NCI-H146 treated with DMSO at 0.1 percent for 48 hours (cell line): Measurements from ENCODE around the gene PRDM8.
"Not testable (repeated sequence)": the region's sequence is repeated elsewhere in the genome, so short reads cannot be mapped to it uniquely, and the experiment has no call there.

ENCODE experiments used
- DNase-seq: peaks from one replicate; lab custom pipeline; 2025; ENCODE audit not compliant: unreplicated experiment; lab: John Stamatoyannopoulos, UW

Gene PRDM8

DNA sequence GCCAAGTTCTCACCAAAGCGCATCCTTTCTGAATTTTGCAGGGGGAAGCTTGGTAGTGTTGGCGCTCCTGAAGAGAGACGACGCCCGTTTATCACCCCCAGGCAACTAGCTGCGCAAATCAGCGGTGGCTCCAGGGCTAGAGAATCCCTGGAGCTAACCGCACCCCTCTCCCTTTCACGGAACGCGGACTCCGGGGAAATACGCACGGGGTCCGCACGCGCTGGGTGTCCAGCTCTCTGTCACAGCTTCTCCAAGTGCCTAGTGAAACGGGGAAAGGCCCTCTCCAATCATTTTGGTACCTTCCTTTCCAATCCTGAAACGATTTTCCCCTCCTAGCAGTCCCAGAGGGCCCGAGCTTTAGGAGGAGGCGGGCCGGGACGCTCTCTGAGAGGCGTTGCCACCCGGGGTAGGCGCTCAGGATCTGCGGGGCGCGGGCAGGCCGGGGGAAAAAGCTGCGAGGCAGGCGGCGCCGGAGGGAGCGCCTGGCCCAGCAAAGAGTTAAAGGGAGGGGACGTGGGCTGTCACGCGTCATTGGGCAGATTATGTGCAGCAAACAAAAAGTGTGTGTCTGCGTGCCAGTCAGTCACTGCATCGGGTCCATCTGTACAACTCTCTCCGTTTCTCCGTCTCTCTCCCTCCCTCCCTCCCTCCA, at the start of gene PRDM8:
TSS of gene PRDM8 (plus strand) at position 582 of the 652 bp plus-strand sequence. CDS start 2,578 bp downstream, outside the sequence.
- no peak for DNase-seq

DNA sequence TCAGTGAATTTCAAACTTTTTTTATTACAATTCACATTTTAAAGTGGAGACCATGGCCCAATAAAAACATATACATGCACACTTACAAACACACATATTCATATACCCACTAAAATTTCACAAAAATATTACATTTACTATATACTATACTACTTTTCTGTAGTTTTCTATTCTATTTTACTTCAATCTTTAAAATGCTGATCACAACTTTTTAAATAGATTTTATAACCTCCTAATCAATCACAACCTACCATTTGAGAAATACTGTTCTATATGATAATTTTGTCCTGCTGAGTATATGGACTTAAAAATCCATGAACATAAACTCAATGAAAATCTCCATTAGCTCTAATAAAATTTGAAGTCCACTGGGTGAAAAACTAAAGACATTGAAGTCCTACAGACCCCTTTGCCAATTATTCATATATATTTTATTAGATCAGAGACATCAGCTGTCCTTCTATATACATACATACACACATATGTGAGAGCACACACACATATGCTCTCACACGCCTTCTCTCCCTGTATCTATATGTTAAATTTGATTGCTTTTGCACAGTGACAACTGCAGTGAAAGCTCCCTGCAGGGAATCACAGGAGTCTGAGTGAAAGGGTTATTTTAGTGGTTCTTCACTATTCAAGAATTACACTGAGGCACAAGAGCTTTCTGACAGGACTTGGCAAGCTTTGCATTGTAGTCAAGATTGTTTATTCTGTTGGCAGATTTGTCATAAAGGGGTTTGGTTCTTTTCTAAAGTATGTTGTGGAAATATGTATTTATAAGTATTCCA, 46.7 kb upstream of the PRDM8 start:
- no peak for DNase-seq

DNA sequence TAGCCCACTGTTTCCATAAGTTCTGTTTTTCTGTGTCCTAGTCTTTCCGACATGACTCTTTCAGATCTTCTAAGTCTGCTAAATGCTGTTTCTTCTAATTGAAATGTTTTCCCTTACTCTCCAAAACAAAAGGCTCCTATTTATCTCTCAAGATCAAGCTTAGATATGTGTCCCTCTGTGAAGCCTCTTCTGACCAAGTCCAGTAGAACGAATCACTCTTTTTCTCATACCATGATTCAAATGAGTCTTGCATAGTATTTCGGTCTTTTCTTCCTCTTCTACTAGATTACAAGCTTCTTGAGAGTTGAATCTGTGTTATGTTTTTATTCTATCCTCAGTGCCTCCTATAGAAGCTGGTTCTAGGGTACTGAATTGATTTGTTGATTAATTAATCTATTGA, 45.3 kb upstream of the PRDM8 start:
- no peak for DNase-seq

DNA sequence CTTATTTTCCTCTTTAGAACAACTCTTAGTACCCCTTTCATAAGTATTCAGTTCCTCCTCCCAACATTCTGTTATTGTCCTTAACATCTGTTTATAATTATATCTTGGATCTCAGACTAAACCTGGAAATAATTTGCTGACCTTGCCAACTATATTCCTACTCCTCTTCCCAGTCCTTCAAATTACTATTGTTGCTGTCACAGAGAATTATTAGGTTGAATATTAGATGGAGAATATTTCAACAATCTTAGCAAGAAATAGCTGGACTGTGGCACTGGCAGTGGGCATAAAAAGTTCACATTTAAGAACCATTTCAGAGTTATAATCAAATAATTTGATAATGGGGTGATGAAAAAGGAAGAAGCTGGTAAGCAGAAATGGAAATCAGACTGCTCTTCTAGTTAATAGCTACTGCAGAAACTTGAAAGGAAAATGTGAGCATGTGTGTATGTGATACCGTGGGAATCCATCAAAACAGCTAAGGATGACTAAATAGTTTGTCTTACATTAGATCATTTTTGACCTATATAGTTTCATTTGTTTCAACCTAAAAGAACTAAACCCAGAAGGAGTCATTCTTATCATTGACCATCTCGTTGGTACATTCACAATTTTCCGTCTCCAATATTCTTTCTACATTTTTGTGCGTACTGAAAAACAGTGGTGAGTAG, 43.3 kb upstream of the PRDM8 start:
- no peak for DNase-seq

DNA sequence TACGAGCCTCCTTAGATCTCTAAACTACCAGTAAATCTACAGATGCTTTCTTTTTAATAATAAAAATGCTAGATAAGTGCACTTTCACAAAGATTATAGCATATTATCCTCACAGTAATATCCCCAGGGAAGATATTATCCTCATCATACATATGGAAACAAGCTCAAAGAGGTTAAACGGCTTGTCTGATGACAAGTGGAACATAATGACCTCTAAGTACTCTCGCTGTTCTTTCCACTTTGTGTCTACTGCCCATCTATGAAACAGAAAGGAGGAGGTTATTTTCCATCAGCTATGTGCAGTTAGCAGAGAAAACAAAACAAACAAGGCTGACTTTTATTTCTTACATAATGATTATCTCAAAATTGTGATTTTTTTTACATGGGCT, 42.8 kb upstream of the PRDM8 start:
- DNase-seq = no peak

DNA sequence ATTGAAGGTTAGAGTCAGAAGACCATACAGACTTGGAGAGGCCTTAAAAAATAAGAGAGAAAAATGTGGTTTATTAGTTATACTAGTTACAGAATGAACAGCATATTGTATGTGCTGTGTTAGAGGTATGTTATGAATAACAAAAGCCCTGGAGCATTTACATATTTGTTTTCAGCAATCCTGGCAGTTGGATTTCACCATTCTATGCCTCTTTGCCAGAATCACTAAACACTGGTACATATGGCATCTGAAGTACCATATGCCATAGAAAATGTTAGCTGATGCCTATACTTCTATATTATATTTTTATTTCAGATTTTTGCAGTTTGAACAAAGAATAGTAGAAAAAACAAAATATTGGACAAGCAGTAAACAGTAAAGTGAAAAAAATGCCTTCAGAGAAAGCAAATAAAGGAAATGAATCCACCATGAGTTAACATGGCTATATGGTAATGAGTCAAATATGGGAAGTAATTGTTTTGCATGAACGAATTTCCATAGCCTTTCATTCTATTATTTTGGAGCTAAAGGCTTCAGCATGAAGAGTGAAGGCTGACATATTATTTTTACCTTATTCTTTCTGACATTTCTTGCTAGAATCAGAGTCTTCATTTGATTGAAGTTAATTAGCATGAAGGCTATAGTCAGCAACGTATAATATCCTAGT, 41.9 kb upstream of the PRDM8 start:
- no peak for DNase-seq

DNA sequence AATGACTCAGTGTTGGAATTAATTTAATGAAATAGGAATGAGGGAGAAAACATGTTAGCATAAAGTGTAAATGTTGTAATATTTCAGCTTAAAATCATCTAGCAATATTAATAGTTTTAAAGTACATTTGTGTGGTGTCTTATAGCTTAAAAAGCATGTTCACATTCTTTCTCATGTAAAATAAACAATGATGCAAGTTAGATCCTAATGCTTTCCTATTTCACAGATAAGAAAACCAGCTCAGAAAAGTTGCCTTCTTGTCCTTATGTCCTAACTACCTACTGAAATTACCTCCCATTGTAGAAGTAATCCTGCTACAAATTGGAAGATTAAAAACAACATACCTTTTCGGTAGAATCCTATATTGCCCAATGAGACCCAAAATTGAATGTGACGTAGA, 40.9 kb upstream of the PRDM8 start:
- DNase-seq = no peak

DNA sequence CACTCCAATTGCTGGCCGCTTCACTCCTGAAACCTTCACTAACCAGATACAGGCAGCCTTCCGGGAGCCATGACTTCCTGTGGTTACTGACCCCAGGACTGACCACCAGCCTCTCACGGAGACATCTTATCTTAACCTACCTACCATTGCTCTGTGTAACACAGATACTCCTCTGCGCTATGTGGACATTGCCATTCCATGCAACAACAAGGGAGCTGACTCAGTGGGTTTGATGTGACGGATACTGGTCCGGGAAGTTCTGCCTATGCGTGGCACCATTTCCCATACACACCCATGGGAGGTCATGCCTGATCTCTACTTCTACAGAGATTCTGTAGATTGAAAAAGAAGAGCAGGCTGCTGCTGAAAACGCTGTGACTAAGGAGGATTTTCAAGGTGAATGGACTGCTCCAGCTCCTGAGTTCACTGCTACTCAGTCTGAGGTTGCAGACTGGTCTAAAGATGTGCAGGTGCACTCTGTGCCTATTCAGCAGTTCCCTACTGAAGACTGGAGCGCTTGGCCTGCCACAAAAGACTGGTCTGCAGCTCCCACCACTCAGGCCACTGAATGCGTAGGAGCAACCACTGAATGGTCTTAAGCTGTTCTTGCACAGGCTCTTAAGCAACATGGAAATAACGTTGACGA, 35.8 kb upstream of the PRDM8 start:
- DNase-seq = no peak

DNA sequence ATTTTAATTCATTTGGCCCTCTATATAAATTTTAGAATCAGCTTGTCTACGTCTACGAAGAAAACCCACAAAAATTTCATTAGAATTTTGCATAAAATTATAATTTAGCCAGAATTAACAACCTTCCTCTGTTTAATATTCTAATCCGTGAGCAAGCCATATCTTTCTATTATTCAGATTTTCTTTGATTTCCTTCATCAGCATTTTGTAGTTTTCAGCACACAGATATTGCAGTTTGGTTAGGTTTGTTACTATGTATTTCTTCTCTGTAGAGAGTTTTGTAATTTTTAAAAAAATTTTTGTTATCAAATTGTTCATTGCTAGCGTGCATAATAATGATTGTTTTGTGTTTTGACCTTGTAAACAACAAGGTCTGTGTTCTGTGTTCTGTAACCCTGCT, 34.9 kb upstream of the PRDM8 start:
- no peak for DNase-seq

DNA sequence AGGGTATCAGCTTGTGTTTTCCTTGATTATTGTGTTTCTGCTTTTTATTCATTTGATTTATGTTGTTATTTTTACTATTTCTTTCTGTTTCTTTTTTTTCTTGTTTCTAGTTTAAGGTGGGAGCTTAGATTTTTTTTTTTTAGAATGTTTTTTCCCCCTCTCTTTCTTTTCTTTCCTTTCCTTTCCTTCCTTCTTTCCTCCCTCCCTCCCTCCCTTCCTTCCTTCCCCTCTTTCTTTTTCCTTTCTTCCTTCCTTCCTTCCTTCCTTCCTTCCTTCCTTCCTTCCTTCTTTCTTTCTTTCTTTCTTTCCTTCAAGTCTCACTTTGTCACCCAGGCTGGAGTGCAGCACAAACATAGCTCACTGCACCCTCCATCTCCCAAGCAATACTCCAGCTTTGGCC, 31.4 kb upstream of the PRDM8 start:
- no peak for DNase-seq

DNA sequence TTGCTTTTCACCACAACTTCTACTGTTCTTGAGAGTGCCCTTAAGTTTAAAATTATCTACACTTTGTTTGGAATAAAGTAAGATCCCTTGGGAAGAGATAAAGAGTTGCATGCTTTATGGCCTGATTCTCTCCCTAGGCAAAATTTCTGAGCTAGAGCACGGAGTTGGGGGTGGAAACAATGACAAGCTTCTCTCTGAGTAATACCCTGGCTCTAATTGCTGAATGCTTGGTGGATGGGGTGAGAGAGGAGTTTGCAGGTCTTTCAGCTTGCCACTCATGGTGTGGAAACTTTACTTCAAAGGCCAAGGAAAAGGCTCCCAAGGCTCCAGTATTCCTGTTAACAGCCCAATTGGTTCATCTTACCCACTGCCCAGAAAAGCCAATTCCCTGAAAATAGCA, 26.1 kb upstream of the PRDM8 start:
- no peak for DNase-seq

DNA sequence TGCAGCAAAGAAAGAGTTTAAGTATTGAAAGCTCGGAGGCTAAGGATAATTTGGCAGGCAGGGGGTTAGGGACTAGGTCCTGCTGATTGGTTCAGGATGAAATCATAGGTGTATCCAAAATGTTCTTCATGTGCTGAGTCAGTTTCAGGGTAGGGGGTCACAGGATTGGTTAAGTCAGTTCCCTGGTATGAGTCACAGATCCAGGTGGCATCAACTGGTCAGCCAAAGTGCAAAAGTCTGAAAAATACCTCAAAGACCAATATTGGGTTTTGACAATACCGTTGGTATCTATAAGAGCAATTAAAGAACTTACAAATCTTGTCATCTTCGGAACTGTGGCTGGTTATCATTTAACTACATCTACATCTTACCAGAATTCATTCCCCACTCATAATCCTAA, 25.6 kb upstream of the PRDM8 start:
- no peak for DNase-seq

DNA sequence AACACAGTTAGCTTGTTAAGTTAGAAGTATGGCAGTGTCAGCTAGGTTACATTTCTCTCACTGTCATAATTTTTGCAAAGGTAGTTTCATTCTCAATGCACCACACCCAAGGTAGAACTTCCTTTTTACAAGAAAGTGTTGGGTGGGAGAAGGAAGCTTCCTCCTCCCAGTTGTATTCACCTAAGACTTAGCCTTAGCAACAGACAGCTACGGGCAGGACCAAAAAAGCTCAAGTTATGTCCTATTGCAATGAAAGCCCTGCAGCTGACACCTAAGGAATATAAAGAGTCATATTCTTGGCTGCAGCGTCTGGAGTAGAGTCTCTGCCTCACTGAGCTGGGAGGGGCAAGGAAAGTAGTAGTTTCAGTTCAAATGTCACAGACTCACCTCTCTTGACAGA, 25.1 kb upstream of the PRDM8 start:
- DNase-seq = no peak

DNA sequence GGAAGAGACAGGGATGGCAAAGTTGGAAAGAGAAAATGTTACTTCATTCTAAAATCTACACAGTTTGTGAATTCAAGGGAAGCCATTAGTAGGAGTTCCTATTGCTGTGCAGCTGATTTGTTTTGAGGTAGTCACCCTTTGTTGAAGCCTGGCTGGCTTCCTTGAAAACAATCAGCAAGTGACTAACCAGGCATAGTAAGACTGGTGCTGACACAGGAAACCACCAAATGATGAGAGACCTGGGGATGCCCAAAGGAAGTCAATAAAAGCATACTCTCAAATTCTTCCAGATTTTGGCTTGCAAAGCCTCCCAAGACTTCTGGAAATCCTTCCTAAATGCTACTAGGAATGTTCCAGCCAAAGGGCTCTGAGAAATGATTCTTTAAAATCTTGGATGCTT, 23.9 kb upstream of the PRDM8 start:
- no peak for DNase-seq

DNA sequence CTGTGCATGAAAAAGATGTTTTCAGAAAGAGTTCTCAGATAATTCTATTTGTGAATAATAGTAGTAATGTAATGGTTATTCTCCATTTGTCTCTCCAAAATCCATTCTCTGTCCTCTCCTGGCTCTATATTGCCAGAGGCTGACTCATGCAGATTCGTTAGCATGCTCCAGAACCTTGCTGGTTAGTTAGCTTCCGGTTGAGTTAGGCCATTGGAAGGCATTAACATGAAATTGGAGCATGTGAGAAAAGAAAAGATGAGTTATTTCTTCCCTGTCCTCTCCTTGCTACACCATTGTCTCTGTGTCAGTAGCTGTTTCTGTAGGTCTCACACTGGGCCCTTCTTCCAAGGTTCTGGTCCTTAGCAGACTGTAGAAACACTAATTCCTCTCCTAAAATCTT, 23.5 kb upstream of the PRDM8 start:
- no peak for DNase-seq

DNA sequence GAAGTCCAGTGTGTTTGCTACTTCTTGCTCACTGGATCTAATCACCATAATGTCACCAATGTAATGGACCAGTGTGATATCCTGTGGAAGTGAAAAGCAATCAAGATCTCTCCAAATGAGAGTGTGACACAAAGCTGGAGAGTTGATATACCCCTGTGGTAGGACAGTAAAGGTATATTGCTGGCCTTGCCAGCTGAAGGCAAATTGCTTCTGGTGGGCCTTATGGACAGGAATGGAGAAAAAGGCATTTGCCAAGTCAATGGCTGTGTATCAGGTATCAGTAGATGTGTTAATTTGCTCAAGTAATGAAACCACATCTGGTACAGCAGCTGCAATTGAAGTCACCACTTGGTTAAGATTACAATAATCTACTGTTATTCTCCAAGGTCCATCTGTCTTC, 19.5 kb upstream of the PRDM8 start:
- not testable (repeated sequence) for DNase-seq

DNA sequence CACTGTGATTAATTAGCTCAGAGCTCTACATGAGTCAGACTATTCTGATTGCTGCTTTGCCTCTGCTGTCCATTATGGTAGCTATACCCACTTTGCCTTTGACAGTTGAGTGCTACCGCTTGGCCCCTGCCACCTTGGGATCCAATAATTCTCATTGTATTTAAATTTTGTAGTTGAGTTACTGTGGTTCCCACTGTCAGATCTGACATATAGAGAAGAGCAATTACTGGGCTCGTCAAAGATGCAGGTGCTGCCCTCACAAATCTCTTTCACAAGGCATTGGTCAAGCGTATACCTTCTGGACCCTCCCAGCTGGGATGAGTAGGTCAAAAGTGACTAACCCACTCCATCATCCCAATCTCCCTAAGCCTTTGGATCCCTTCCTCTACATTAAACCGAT, 18.3 kb upstream of the PRDM8 start:
- DNase-seq = no peak

DNA sequence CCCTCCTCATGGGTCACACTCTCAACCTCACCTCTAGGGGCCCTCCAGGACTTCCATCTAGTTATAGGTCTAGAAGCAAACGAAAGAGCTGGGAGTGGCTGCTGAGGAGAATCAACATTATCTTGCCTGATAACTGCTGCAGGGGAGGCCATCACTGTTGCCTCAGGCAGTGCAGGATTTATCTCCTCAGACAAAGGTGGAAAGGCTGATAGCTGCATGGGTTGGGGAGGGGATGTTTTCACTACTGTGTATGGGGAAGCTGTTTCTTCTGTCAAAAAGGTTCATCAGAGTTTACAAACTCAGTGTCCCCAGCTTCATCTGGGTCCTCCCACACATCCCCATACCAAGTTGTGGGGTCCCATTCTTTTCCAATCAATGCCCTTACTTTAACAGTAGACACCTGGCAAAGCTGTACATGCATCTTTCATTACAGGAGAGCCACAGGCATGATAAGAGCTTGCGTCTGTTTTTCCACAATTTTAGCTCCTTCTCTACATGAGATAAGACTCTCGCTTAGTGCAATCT, 17.6 kb upstream of the PRDM8 start:
- no peak for DNase-seq

DNA sequence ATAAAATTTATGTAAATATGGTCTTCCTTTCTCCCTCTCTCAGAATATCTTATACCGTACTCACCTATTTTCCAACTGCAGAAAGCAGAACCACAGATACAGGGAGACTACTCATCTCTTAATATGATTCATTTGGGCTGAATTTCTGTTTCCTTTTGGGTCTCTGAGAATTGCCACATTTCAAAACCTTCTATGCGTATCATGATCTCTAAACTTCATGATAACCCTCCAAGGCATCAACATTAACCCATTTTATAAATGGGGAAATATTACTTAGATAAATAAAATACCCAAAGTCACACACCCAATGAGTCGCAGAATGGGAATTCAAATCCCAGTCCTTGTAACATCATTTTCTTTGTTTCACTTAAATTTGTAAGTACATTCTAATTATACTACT, 16.6 kb upstream of the PRDM8 start:
- no peak for DNase-seq

DNA sequence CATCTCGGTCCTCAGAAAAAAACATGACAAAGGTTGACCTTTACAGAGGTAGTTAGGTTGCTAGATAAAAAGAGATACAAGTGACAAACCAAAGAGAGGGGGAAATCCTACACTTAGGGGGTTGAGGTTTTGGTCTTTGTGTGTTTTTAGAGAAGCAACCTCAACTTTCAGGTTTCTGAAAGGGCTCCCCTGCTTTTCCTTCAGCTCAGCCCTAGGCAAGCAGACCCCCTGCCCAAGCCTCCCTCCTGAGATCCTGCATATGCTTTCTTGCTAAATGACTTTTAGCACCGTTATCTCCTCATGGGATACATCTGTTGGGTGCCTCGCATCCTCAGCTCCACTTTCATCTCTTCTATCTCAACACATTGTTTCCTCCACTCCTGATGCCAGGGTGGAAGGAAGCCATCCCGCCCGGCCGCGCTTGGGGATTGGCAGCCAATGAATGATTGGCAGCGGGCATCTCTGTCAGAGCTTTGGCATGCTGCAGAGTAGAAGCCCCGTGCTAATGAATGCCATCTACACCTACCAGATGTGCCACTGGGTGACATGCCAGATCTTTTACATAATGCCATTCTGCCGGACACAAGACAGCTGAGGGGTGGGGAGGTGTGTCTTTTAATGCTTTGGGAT, 15.0 kb upstream of the PRDM8 start:
- DNase-seq = no peak
